HepG2 (cell line): Measurements from ENCODE around the gene ARF4. TPM values are rescaled to one million over a fixed set of nuclear protein-coding genes. Genes with fewer than 3 reads are reported as not detected.

ENCODE experiments used
- BHLHE40 ChIP-seq: IDR thresholded peaks from 2 replicates; pipeline ENCODE4 v1.6.1; 2011; ENCODE audit warnings: low read length, improper control_type of control experiment
- CBFB ChIP-seq: sonication (generic); formaldehyde crosslinking; IDR thresholded peaks from 2 replicates; pipeline ENCODE4 v1.4.0; 2020; ENCODE audit warnings: missing genetic modification reagents
- GTF3A ChIP-seq: sonication (generic); formaldehyde crosslinking; conservative IDR thresholded peaks from 2 replicates; pipeline ENCODE4 v1.4.0; 2020; ENCODE audit warnings: mild to moderate bottlenecking, missing genetic modification reagents
- MAFG ChIP-seq: sonication (generic); formaldehyde crosslinking; IDR thresholded peaks from 2 replicates; pipeline ENCODE4 v1.5.1; 2020; ENCODE audit warnings: mild to moderate bottlenecking, missing genetic modification reagents
- MIER3 ChIP-seq: IDR thresholded peaks from 2 replicates; pipeline ENCODE4 v1.6.1; 2016; ENCODE audit warnings: missing compliant biosample characterization, borderline replicate concordance
- NFE2L2 ChIP-seq: fragments of 150-350 bp; IDR thresholded peaks from 2 replicates; pipeline ENCODE4 v1.6.1; 2014; ENCODE audit warnings: low read length
- NFIC ChIP-seq: IDR thresholded peaks from 2 replicates; pipeline ENCODE4 v1.6.1; 2012; ENCODE audit warnings: mild to moderate bottlenecking, low read length, inconsistent platforms
- PAXIP1 ChIP-seq: sonication (generic); formaldehyde crosslinking; conservative IDR thresholded peaks from 2 replicates; pipeline ENCODE4 v1.4.0; 2020; ENCODE audit warnings: mild to moderate bottlenecking, missing genetic modification reagents, moderate library complexity
- PHB2 ChIP-seq: fragments of 450-650 bp; IDR thresholded peaks from 2 replicates; pipeline ENCODE4 v1.6.1; 2018; ENCODE audit not compliant: partially characterized antibody
- RNF219 ChIP-seq: sonication (generic); formaldehyde crosslinking; IDR thresholded peaks from 2 replicates; pipeline ENCODE4 v1.5.0; 2020; ENCODE audit warnings: mild to moderate bottlenecking, missing genetic modification reagents
- SMARCE1 ChIP-seq: fragments of 450-650 bp; IDR thresholded peaks from 2 replicates; pipeline ENCODE4 v1.6.1; 2017; ENCODE audit warnings: borderline replicate concordance
- SPEN ChIP-seq: sonication (generic); formaldehyde crosslinking; IDR thresholded peaks from 2 replicates; pipeline ENCODE4 v1.5.1; 2020; ENCODE audit warnings: low read depth, mild to moderate bottlenecking, missing genetic modification reagents
- TRIM22 ChIP-seq: fragments of 450-650 bp; IDR thresholded peaks from 2 replicates; pipeline ENCODE4 v1.6.1; 2017
- ZNF33A ChIP-seq: sonication (generic); formaldehyde crosslinking; IDR thresholded peaks from 2 replicates; pipeline ENCODE4 v1.5.1; 2020; ENCODE audit warnings: missing genetic modification reagents, mild to moderate bottlenecking, moderate library complexity, borderline replicate concordance
- ZNF503 ChIP-seq: sonication (generic); formaldehyde crosslinking; IDR thresholded peaks from 2 replicates; pipeline ENCODE4 v1.4.0; 2020; ENCODE audit warnings: missing genetic modification reagents
- ZNF576 ChIP-seq: sonication (generic); formaldehyde crosslinking; IDR thresholded peaks from 2 replicates; pipeline ENCODE4 v1.4.0; 2020; ENCODE audit warnings: mild to moderate bottlenecking, missing genetic modification reagents
- ZNF800 ChIP-seq: sonication (generic); formaldehyde crosslinking; IDR thresholded peaks from 2 replicates; pipeline ENCODE4 v1.4.0; 2020; ENCODE audit warnings: missing genetic modification reagents
- ZNF891 ChIP-seq: sonication (generic); formaldehyde crosslinking; IDR thresholded peaks from 2 replicates; pipeline ENCODE4 v1.5.0; 2020; ENCODE audit warnings: mild to moderate bottlenecking, missing genetic modification reagents
- polyA plus RNA-seq, 8 experiments: library from polyadenylated mRNA; depleted of rRNA in 3 of 8; stranded (reverse) in 7 of 8; unstranded in 1 of 8; fragments of >200 nt; fragmentation: Illumina TruSeq in 4 of 8; extraction: Trizol in 4 of 8; gene quantifications; 2 replicates each; pipeline versions ENCODE4 v1.2.1 to v1.2.3, GENCODE V29; 2011 to 2016; ENCODE audit warnings: low read depth in 4 of 8, missing spikeins in 1 of 8, mixed read lengths in 1 of 8; ENCODE audit not compliant: insufficient read depth in 1 of 8
- total RNA-seq, 5 experiments: library from RNA; depleted of rRNA; stranded (reverse); fragments of >200 nt; fragmentation: Illumina TruSeq; extraction: Trizol; gene quantifications; 2 replicates each; pipeline ENCODE4 v1.2.3, GENCODE V29; 2016; ENCODE audit warnings: low read depth in 1 of 5

ARF4 gene
- total and polyA plus RNA-seq, 2 of the 13 experiments (the other 11 are each of a cell fraction or from before 2014, with no cell fraction given): 184 to 250 TPM

GRCh38 chr3:57596495-57597126, 533 bp downstream of the ARF4 start (continued):
- TF ChIP-seq RNF219 (CRISPR knock-in tag) (peak; percentile 65; the same call in 1 of the 2 replicates), SPEN (CRISPR knock-in tag) (no peak), MIER3 (CRISPR knock-in tag) (no peak; the same call in 1 of the 2 replicates), NFIC (no peak), SMARCE1 (no peak), ZNF891 (0 out of 2 replicates have a peak, but pooled peaks have one; percentile 15), GTF3A (CRISPR knock-in tag) (no peak), ZNF33A (CRISPR knock-in tag) (no peak), MAFG (CRISPR knock-in tag) (no peak), ZNF576 (CRISPR knock-in tag) (no peak), CBFB (CRISPR knock-in tag) (no peak), BHLHE40 (no peak), ZNF503 (CRISPR knock-in tag) (no peak), TRIM22 (no peak), PHB2 (no peak), PAXIP1 (no peak), NFE2L2 (no peak), ZNF800 (no peak)
